ENCODE results near the gene CDH11.

GRCh38 chr16:64991001-64991400 lies 130.9 kb downstream of the CDH11 start:
- TF ChIP-seq CTCF (conservative IDR thresholded peaks at IDR 0.05; ENCODE audit: low read depth, low read length) (no peak), RFX5 (IDR thresholded peaks at IDR 0.05; ENCODE audit: low read depth, low read length) (no peak), BHLHE40 (IDR thresholded peaks at IDR 0.05; ENCODE audit: low read depth, low read length) (no peak), ELK1 (IDR thresholded peaks at IDR 0.05; ENCODE audit: borderline replicate concordance, low read depth, low read length) (no peak), POLR2A (IDR thresholded peaks at IDR 0.05; ENCODE audit: low read depth, low read length) (no peak)
